Heart left ventricle (tissue), 16 donors: Measurements from ENCODE around the gene ADCK2. TPM values are rescaled to one million over a fixed set of nuclear protein-coding genes. Genes with fewer than 3 reads are reported as not detected.

Experiments used
- ATAC-seq, 4 donors: fragments of 200-7000 bp; cut with Tn5 transposase; one replicate each; pipeline ENCODE4 v1.9.1; 2020 to 2022; ENCODE audit warnings: moderate library complexity in 4 of 4, mild to moderate bottlenecking in 3 of 4, moderate number of reproducible peaks in 1 of 4
- DNase-seq, 5 donors: peaks; one replicate each; pipeline ENCODE4 v3.0.0-alpha.2; 2020
- H3K27ac ChIP-seq, 12 donors: fragments of 200-600 bp; sonication (generic) in 4 of 12; one replicate each; pipeline versions ENCODE4 v1.5.0 to v1.8.0; 2016 to 2022; ENCODE audit warnings: mild to moderate bottlenecking in 2 of 12
- H3K27me3 ChIP-seq, 9 donors: fragments of 200-600 bp; sonication (generic) in 2 of 9; one replicate each; pipeline versions ENCODE4 v1.5.1 to v1.8.0; 2016 to 2022; ENCODE audit warnings: mild to moderate bottlenecking in 3 of 9
- H3K36me3 ChIP-seq, 9 donors: fragments of 200-600 bp; sonication (generic) in 2 of 9; one replicate each; pipeline versions ENCODE4 v1.5.0 to v1.8.0; 2018 to 2022; ENCODE audit warnings: mild to moderate bottlenecking in 2 of 9
- H3K4me1 ChIP-seq, 12 donors: fragments of 200-600 bp; sonication (generic) in 4 of 12; one replicate each; pipeline versions ENCODE4 v1.5.0 to v1.8.0; 2016 to 2022; ENCODE audit warnings: mild to moderate bottlenecking in 3 of 12
- H3K4me3 ChIP-seq, 12 donors: fragments of 200-600 bp; sonication (generic) in 4 of 12; one replicate each; pipeline versions ENCODE4 v1.5.0 to v1.8.0; 2017 to 2022; ENCODE audit warnings: mild to moderate bottlenecking in 9 of 12, moderate library complexity in 4 of 12
- H3K9me3 ChIP-seq, 12 donors: fragments of 200-600 bp; sonication (generic) in 4 of 12; one replicate each; pipeline versions ENCODE4 v1.5.0 to v1.8.0; 2016 to 2022; ENCODE audit warnings: mild to moderate bottlenecking in 1 of 12
- POLR2A ChIP-seq, 2 donors: fragments of 450-650 bp; IDR thresholded peaks; one replicate each; pipeline ENCODE4 v1.6.1; 2017; ENCODE audit warnings: antibody characterized with exemption in 2 of 2, mild to moderate bottlenecking in 2 of 2, moderate library complexity in 2 of 2
- WGBS, 4 donors: extraction: QIAGEN DNeasy Blood & Tissue Kit in 2 of 4; methylation state at CpG; one replicate each; pipeline versions ENCODE4 v1.1.5 to v1.1.7; 2013 to 2018; 5-methylcytosine and 5-hydroxymethylcytosine counted together
- intact Hi-C, 10 donors: fragments of 100-400 bp; cut with DNase I; formaldehyde crosslinking; loops; one replicate each; pipeline versions ENCODE4 v1.11.1 to v1.14.2; 2022
- polyA plus RNA-seq, 2 donors: library from polyadenylated mRNA; stranded (reverse); fragments of 200-250 nt; gene quantifications; one replicate each; pipeline ENCODE4 v1.2.3, GENCODE V29; 2013
- total RNA-seq, 9 donors: library from RNA; depleted of rRNA in 2 of 9; stranded (reverse); fragments of >200 nt in 2 of 9; fragmentation: NEBNext Ultra II Directional in 3 of 9; extraction: Animal tissue kit (Norgen Biotek cat#: 25700) in 3 of 9; gene quantifications; one replicate each; pipeline versions ENCODE4 v1.1.0 to v1.2.4, GENCODE V29; 2016 to 2023
- TF ChIP-seq, protein P1 (sequence below), 12 donors: fragments of 200-600 bp; sonication (generic) in 4 of 12; IDR thresholded peaks; one replicate each; pipeline versions ENCODE4 v1.5.0 to v1.8.0; 2018 to 2022; ENCODE audit warnings: antibody characterized with exemption in 12 of 12, mild to moderate bottlenecking in 5 of 12
- donor health status: ischemic (EF 13 %, LVEDD 7.1; RV severe dilation, severe dysfunction).
- donor health status: healthy with polysubstance abuse.
- donor health status: DM: no; HTN: yes; CAD: no.
- donor health status: DM: no; HTN: no; CAD: no.
- donor health status: ischemic (EF 25% LVEDD 6.9; RV normal size, moderate dysfunction).
- donor health status: ischemic (EF 25% LVEDD 5.7; RV mildly dilated, moderate dysfunction).
- donor health status: healthy.
- donor health status: DM: yes; HTN: yes; CAD: no.
- donor health status: ischemic (EF 35%, LVEDD 5.7; RV mildly dilated, moderate dysfunction).
- donor health status: nonischemic (EF 11% LVEDD 7.7; RV severe dilation, severe dysfunction).
- donor health status: DM: yes; HTN: yes; CAD: no.
- donor health status: PGD.
- donor health status: ischemic (EF 29% LVEDD 5.4; RV normal size, mild dysfunction).
- donor health status: nonischemic (EF 23%, LVEDD 6.1; RV moderate dilation, normal function).

ADCK2 gene
- total and polyA plus RNA-seq, 11 donors, result 5.3 to 18.3 (median 10.5) TPM

DNA sequence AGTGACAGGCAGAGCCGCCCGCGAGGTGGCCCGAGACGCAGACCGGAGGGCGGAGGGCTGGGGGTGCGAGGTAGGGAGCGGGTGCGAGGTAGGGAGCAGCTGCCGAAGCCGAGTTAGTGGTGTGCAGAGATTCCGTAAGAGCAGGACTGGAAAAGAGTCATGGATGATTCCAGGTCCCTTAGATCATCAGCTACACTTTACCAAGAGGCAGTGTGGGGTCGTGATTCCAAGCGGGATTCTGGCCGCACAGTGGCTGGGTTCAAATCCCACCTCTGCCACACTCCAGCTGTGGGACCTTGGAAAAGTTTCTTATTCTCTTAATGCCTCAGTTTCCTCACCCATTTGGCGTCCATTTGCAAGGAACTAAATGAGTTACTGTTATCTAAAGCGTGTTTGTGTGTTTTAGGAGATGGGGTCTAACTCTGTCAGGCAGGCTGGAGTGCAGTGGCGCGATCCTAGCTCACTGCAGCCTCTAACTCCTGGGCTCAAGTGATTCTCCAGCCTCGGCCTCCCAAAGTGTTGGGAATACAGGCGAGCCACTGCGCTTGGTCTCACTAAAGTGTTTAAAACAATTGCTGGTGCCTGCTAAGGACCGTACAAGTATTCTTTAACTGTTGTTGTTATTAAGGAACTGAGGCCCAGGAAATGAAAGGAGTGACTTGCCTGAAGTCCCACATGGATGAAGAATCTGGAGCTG, 24.9 kb downstream of the ADCK2 start:
- ATAC-seq (no peak), DNase-seq (no peak)
- no peaks in the 10 kb centered on the region for H3K9me3 ChIP-seq
- H3K4me1 ChIP-seq, result peaks cover 4 to 32% (median 23%) of the 10 kb centered on the region in 12 donors
- H3K27ac ChIP-seq, result peak overlapping the region in 11 of 12 donors; percentile 90 to 99 (median 96)
- peak overlapping the region; percentile 49 to 91 (median 82) for H3K4me3 ChIP-seq
- H3K36me3 ChIP-seq, result peaks cover 0 to 5% (median 0%) of the 10 kb centered on the region in 9 donors
- H3K27me3 ChIP-seq, result no peaks in the 10 kb centered on the region
- no peak for TF ChIP-seq POLR2A (IDR thresholded peaks at IDR 0.05)
- TF ChIP-seq, protein P1, sequence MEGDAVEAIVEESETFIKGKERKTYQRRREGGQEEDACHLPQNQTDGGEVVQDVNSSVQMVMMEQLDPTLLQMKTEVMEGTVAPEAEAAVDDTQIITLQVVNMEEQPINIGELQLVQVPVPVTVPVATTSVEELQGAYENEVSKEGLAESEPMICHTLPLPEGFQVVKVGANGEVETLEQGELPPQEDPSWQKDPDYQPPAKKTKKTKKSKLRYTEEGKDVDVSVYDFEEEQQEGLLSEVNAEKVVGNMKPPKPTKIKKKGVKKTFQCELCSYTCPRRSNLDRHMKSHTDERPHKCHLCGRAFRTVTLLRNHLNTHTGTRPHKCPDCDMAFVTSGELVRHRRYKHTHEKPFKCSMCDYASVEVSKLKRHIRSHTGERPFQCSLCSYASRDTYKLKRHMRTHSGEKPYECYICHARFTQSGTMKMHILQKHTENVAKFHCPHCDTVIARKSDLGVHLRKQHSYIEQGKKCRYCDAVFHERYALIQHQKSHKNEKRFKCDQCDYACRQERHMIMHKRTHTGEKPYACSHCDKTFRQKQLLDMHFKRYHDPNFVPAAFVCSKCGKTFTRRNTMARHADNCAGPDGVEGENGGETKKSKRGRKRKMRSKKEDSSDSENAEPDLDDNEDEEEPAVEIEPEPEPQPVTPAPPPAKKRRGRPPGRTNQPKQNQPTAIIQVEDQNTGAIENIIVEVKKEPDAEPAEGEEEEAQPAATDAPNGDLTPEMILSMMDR (IDR thresholded peaks at IDR 0.05), result no peak
- 26 to 29% (median 27%) methylated on average over 24 of the region's 24 CpGs for WGBS, 4 donors
- intact Hi-C loops, result loop anchor here in 3 of 10 donors (10.0 kb wide), 2 partner anchors 227 to 317 kb away; partner anchors contain the start of genes BRAF (in 3 of the 3) and MRPS33 (in 1 of the 3)

DNA sequence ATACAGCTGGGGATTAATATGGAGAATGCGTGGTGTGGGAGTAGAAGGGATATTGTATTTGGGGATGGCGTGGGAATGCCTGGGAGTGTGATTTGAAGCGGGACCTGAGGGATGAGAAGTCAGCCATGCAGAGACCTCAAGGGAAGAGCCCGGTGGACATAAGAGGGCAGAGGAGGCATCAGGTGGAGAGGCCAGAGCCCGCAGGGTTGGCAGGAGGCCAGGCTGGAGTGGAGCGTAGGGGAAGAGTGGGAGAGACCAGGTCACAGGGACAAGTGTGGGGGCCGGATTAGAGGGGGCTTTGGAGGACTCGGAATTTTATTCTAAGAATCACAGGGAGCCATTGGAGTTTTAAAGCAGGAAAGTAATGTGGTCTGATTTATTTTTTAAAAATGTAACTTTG, 25.7 kb downstream of the ADCK2 start:
- 62 to 73% (median 68%) methylated on average over 8 of the region's 8 CpGs for WGBS, 4 donors

DNA sequence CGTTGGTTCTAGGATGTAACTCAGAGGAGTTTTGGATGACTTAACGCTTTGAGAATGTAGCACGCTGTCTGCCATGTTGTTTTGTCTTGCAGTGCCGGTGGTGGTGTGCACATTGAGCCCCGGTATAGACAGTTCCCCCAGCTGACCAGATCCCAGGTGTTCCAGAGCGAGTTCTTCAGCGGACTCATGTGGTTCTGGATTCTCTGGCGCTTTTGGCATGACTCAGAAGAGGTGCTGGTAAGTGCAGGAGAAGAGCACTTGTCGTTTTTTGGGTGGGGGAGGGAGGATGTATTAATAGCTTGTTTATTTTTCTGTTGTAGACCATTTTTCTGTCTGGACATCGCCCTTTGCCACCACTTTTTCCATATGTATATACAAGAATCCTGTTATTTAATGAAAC, 30.0 kb downstream of the ADCK2 start:
- TF ChIP-seq POLR2A (IDR thresholded peaks at IDR 0.05), result no peak
- ATAC-seq, result no peak
- H3K4me1 ChIP-seq, result peaks cover 0 to 19% (median 12%) of the 10 kb centered on the region in 12 donors
- H3K27me3 ChIP-seq, result no peaks in the 10 kb centered on the region
- H3K27ac ChIP-seq, result no peak overlapping the region
- no peak for DNase-seq
- 83 to 89% (median 87%) methylated on average over 10 of the region's 10 CpGs for WGBS, 4 donors
- no peak overlapping the region for H3K4me3 ChIP-seq
- peaks cover 0 to 51% (median 38%) of the 10 kb centered on the region in 9 donors for H3K36me3 ChIP-seq
- H3K9me3 ChIP-seq, result no peaks in the 10 kb centered on the region
- intact Hi-C loops, result no loop called here

More for the DNA sequence above, 25.7 kb downstream of the ADCK2 start:
- Histone ChIP-seq H3K4me3 (peak overlapping the region in 4 of 12 donors; percentile 11 to 91 (median 81)), H3K27me3 (no peaks in the 10 kb centered on the region), H3K9me3 (no peaks in the 10 kb centered on the region), H3K36me3 (peaks cover 0 to 13% (median 3%) of the 10 kb centered on the region in 9 donors), H3K27ac (no peak overlapping the region), H3K4me1 (peaks cover 4 to 32% (median 23%) of the 10 kb centered on the region in 12 donors)
- no peak for ATAC-seq
- no peak for TF ChIP-seq POLR2A (IDR thresholded peaks at IDR 0.05)
- TF ChIP-seq, protein P1 (IDR thresholded peaks at IDR 0.05), result no peak
- intact Hi-C loops, result loop anchor here in 3 of 10 donors (10.0 kb wide), 2 partner anchors 226 to 316 kb away; partner anchors contain the start of genes BRAF (in 3 of the 3) and MRPS33 (in 1 of the 3)
- DNase-seq, result peak in 2 of 5 donors; percentile 49 to 57

DNA sequence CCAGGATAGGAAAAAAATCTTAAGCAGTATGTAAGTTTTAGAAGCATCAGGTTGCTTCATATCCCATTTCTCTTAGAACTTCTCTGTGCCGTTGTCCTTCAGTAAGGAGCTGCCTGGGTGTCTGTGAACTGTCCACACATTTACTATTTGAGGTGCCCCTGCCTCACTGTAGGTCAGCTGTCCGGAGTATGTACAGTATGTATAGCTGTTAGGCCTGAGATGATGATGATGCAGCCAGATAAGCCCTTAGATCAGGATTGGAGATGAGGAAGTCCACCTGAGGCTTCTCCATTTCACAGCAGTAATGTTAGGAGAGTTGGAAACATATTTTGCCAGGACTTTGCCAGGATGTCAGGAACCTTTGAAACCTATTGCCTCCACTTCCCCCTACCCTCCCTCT, 31.5 kb downstream of the ADCK2 start:
- Histone ChIP-seq H3K36me3 (peaks cover 0 to 58% (median 38%) of the 10 kb centered on the region in 9 donors), H3K27me3 (no peaks in the 10 kb centered on the region), H3K4me1 (peaks cover 0 to 6% (median 0%) of the 10 kb centered on the region in 12 donors), H3K9me3 (no peaks in the 10 kb centered on the region), H3K4me3 (no peak overlapping the region), H3K27ac (no peak overlapping the region)
- intact Hi-C loops, result no loop called here
- ATAC-seq, result peak in 1 of 4 donors; percentile 50
- TF ChIP-seq, protein P1 (IDR thresholded peaks at IDR 0.05), result no peak
- no peak for TF ChIP-seq POLR2A (IDR thresholded peaks at IDR 0.05)
- DNase-seq, result no peak
- 82 to 92% (median 88%) methylated on average over 2 of the region's 2 CpGs for WGBS, 4 donors
